SK-N-SH (cell line): ENCODE measurements around the gene BLOC1S6. TPM values are rescaled to one million over a fixed set of nuclear protein-coding genes. Genes with fewer than 3 reads are reported as not detected.

Experiments
- CTCF ChIA-PET: fragments of 300-600, 350-600 bp; formaldehyde crosslinking; extraction: SDS; loops from one replicate; lab custom pipeline; 2021; lab: Yijun Ruan, JAX
- POLR2A ChIA-PET: fragments of 350-600 bp; sonication (Branson Sonifier 250); formaldehyde crosslinking; extraction: SDS; loops from one replicate; lab custom pipeline; 2020; ENCODE audit warnings: antibody characterized with exemption, inconsistent platforms; lab: Yijun Ruan, JAX
- DNase-seq: peaks from one replicate; pipeline ENCODE4 v3.0.0; 2012
- H2AFZ ChIP-seq: fragments of 200-600 bp; sonication (generic); 2 replicates; pipeline ENCODE4 v1.8.1; 2016; ENCODE audit warnings: antibody characterized with exemption, mild to moderate bottlenecking, low read depth
- H3F3A ChIP-seq: fragments of 200-600 bp; sonication (generic); replicated peaks from 2 replicates; pipeline ENCODE3; 2016; ENCODE audit warnings: antibody characterized with exemption, mild to moderate bottlenecking; ENCODE audit not compliant: insufficient read depth
- H3K27ac ChIP-seq, 2 experiments: fragments of 200-500 bp in 1 of 2; fragments of 200-600 bp in 1 of 2; sonication (Bioruptor generic) in 1 of 2; sonication (generic), shearing (Covaris generic) in 1 of 2; 2 replicates each; pipeline versions ENCODE4 v1.5.1 to v1.6.1; 2014 to 2016; ENCODE audit warnings: low read depth in 2 of 2, inconsistent platforms in 1 of 2, low read length in 1 of 2, mild to moderate bottlenecking in 1 of 2, mixed read lengths in 1 of 2
- H3K27me3 ChIP-seq: fragments of 200-600 bp; sonication (generic), shearing (Covaris generic); 2 replicates; pipeline ENCODE4 v1.6.1; 2016; ENCODE audit warnings: mixed run types; ENCODE audit not compliant: insufficient read depth
- H3K36me3 ChIP-seq, 2 experiments: fragments of 200-500 bp in 1 of 2; fragments of 200-600 bp in 1 of 2; sonication (Bioruptor generic) in 1 of 2; sonication (generic) in 1 of 2; replicated peaks in 1 of 2; 2 replicates each; pipeline versions ENCODE3 to v1.5.1; 2014 to 2016; ENCODE audit warnings: low read length in 1 of 2, mild to moderate bottlenecking in 1 of 2; ENCODE audit not compliant: insufficient read depth in 2 of 2, control insufficient read depth in 1 of 2
- H3K4me1 ChIP-seq, 2 experiments: fragments of 200-500 bp in 1 of 2; fragments of 200-600 bp in 1 of 2; sonication (Bioruptor generic) in 1 of 2; sonication (generic), shearing (Covaris generic) in 1 of 2; 2 replicates each; pipeline versions ENCODE4 v1.5.1 to v1.6.1; 2014 to 2016; ENCODE audit warnings: low read depth in 1 of 2, low read length in 1 of 2, mixed run types in 1 of 2; ENCODE audit not compliant: insufficient read depth in 2 of 2, control insufficient read depth in 1 of 2
- H3K4me2 ChIP-seq: fragments of 200-600 bp; sonication (generic), shearing (Covaris generic); 2 replicates; pipeline ENCODE4 v1.6.1; 2017; ENCODE audit warnings: mixed run types
- H3K4me3 ChIP-seq, 2 experiments: fragments of 200-500 bp in 1 of 2; fragments of 200-600 bp in 1 of 2; sonication (Bioruptor generic) in 1 of 2; sonication (generic), shearing (Covaris generic) in 1 of 2; 2 replicates each; pipeline versions ENCODE4 v1.5.1 to v1.8.1; 2014 to 2016; ENCODE audit warnings: low read depth in 2 of 2, inconsistent platforms in 1 of 2, low read length in 1 of 2, mild to moderate bottlenecking in 1 of 2, mixed read lengths in 1 of 2, moderate library complexity in 1 of 2
- H3K79me2 ChIP-seq: fragments of 200-600 bp; sonication (generic); 2 replicates; pipeline ENCODE4 v1.8.1; 2017; ENCODE audit warnings: mild to moderate bottlenecking; ENCODE audit not compliant: insufficient read depth
- H3K9ac ChIP-seq: fragments of 200-600 bp; sonication (generic); 2 replicates; pipeline ENCODE4 v1.6.1; 2017; ENCODE audit warnings: mixed run types
- H3K9me2 ChIP-seq: fragments of 200-600 bp; sonication (generic); 2 replicates; pipeline ENCODE4 v1.6.1; 2017; ENCODE audit warnings: mixed run types
- H3K9me3 ChIP-seq: fragments of 200-600 bp; sonication (generic); 2 replicates; pipeline ENCODE4 v1.6.1; 2017; ENCODE audit warnings: mixed run types, mild to moderate bottlenecking, moderate library complexity
- H4K20me1 ChIP-seq: fragments of 200-600 bp; sonication (generic); 2 replicates; pipeline ENCODE4 v1.6.1; 2017; ENCODE audit warnings: mild to moderate bottlenecking, mixed run types; ENCODE audit not compliant: insufficient read depth
- CTCF ChIP-seq: fragments of 200-600 bp; sonication (generic); IDR thresholded peaks from 2 replicates; pipeline ENCODE4 v1.6.1; 2017; ENCODE audit warnings: antibody characterized with exemption, mild to moderate bottlenecking, moderate library complexity
- MAX ChIP-seq: IDR thresholded peaks from 2 replicates; pipeline ENCODE4 v1.4.0; 2012; ENCODE audit warnings: low read depth
- POLR2AphosphoS5 ChIP-seq: IDR thresholded peaks from 2 replicates; pipeline ENCODE4 v1.6.1; 2012; ENCODE audit warnings: low read depth, low read length
- RAD21 ChIP-seq: IDR thresholded peaks from 2 replicates; pipeline ENCODE4 v1.6.1; 2012; ENCODE audit warnings: mild to moderate bottlenecking, low read length
- TEAD4 ChIP-seq: IDR thresholded peaks from 2 replicates; pipeline ENCODE4 v1.4.0; 2012; ENCODE audit warnings: mild to moderate bottlenecking, borderline replicate concordance; ENCODE audit not compliant: insufficient read depth
- WGBS: methylation state at CpG from one replicate; pipeline ENCODE4 v1.1.6; 2017; ENCODE audit warnings: low lambda C conversion rate; 5-methylcytosine and 5-hydroxymethylcytosine counted together
- polyA plus RNA-seq, 3 experiments: library from polyadenylated mRNA; depleted of rRNA; stranded (reverse); fragments of >200 nt; gene quantifications; 2 replicates each; pipeline ENCODE4 v1.2.3, GENCODE V29; 2012
- TF ChIP-seq, protein P1 (sequence below): IDR thresholded peaks from 2 replicates; pipeline ENCODE4 v1.4.0; 2012; ENCODE audit warnings: low read depth, borderline replicate concordance
- TF ChIP-seq, protein P2 (sequence below): fragments of 150-350 bp; IDR thresholded peaks from 2 replicates; pipeline ENCODE4 v1.6.1; 2016; ENCODE audit warnings: mild to moderate bottlenecking, low read depth, low read length

Gene BLOC1S6
- polyA plus RNA-seq, 1 of the 3 experiments (the other 2 are of a cell fraction): 11.3 TPM

DNA sequence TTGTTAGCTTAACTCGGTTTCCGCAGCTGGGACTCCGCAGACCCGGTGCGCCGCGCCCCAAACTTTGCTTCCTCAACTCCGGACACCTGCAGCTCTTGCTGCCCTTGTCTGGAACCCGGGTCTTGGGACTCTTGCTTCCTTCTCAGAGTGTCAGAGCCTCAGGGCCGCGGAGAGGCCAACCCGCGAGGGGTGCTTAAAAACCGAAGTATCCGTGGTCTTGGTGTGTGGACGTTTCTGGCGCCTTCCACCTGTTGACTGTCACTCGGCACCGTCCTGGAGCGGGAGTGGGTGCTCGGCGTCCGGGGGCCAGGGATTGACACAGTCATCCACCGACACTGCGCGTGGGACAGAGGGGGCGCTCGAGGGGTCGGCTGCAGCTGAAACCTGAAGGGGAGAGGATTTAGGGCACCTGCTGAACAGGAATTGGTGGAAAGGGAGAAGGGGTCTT, 48.0 kb downstream of the BLOC1S6 start:
- H3K27ac ChIP-seq: no peak overlapping the region
- ChIA-PET POLR2A (no interaction called here), CTCF (interaction anchor here (0.7 to 3.3 kb wide), 9 partner anchors 9 to 193 kb away, joined by 3 to 16 read pairs (median 4); no protein-coding TSS in a partner anchor)
- peak; percentile 72 for DNase-seq
- no peaks in the 10 kb centered on the region for H3K9me2 ChIP-seq
- H3K79me2 ChIP-seq: no peaks in the 10 kb centered on the region
- peak; percentile 57 for TF ChIP-seq CTCF
- TF ChIP-seq, protein P1, sequence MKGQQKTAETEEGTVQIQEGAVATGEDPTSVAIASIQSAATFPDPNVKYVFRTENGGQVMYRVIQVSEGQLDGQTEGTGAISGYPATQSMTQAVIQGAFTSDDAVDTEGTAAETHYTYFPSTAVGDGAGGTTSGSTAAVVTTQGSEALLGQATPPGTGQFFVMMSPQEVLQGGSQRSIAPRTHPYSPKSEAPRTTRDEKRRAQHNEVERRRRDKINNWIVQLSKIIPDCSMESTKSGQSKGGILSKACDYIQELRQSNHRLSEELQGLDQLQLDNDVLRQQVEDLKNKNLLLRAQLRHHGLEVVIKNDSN: no peak
- H3F3A ChIP-seq: peaks cover 8% of the 10 kb centered on the region
- H2AFZ ChIP-seq: peak overlapping the region; percentile 78
- WGBS: 0% methylated on average over 3 of the region's 29 CpGs
- no peaks in the 10 kb centered on the region for H3K27me3 ChIP-seq
- H3K4me3 ChIP-seq: peak overlapping the region; percentile 57 to 61
- H3K36me3 ChIP-seq: no peaks in the 10 kb centered on the region
- no peaks in the 10 kb centered on the region for H4K20me1 ChIP-seq
- peak overlapping the region; percentile 60 for H3K9ac ChIP-seq
- H3K4me1 ChIP-seq: peaks cover 3 to 8% of the 10 kb centered on the region in 2 experiments; a peak in 2 of 4 replicates
- peak overlapping the region; percentile 90 for H3K4me2 ChIP-seq
- H3K9me3 ChIP-seq: no peaks in the 10 kb centered on the region

DNA sequence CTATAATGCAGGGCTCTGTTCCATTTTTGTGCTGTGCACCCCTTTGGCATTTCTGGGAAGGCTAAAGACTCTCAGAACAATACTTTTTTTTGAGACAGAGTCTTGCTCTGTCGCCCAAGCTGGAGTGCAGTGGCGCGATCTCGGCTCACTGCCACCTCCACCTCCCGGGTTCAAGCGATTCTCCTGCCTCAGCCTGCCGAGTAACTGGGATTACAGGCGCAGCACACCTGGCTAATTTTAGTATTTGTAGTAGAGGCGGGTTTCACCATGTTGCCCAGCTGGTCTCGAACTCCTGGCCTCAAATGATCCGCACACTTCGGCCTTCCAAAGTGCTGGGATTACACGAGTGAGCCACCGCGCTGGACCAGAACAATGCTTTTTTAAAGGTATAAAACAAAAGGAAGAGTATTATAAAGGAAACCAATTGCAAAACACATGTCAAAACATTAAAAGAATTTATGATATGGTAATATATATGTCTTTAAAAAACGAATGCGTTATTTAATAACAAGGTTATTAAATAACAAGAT, 48.6 kb downstream of the BLOC1S6 start:
- Histone ChIP-seq H3K4me2 (peak overlapping the region; percentile 90), H2AFZ (peak overlapping the region; percentile 78), H3K36me3 (no peaks in the 10 kb centered on the region), H3K79me2 (no peaks in the 10 kb centered on the region), H4K20me1 (no peaks in the 10 kb centered on the region), H3K27me3 (no peaks in the 10 kb centered on the region), H3K4me3 (peak overlapping the region; percentile 57 to 61), H3K9me2 (no peaks in the 10 kb centered on the region), H3F3A (peaks cover 14% of the 10 kb centered on the region), H3K9ac (peak overlapping the region; percentile 60; the same call in 1 of the 2 replicates), H3K27ac (no peak overlapping the region), H3K9me3 (no peaks in the 10 kb centered on the region), H3K4me1 (peaks cover 7 to 8% of the 10 kb centered on the region in 2 experiments; a peak in 2 of 4 replicates)
- no peak for DNase-seq
- ChIA-PET POLR2A (no interaction called here), CTCF (interaction anchor here (0.7 to 3.3 kb wide), 8 partner anchors 8 to 178 kb away, joined by 3 to 16 read pairs (median 6); no protein-coding TSS in a partner anchor)
- TF ChIP-seq MAX: no peak
- TF ChIP-seq, protein P2, sequence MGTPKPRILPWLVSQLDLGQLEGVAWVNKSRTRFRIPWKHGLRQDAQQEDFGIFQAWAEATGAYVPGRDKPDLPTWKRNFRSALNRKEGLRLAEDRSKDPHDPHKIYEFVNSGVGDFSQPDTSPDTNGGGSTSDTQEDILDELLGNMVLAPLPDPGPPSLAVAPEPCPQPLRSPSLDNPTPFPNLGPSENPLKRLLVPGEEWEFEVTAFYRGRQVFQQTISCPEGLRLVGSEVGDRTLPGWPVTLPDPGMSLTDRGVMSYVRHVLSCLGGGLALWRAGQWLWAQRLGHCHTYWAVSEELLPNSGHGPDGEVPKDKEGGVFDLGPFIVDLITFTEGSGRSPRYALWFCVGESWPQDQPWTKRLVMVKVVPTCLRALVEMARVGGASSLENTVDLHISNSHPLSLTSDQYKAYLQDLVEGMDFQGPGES: no peak
- TF ChIP-seq TEAD4: no peak
- no peak for TF ChIP-seq POLR2AphosphoS5
- TF ChIP-seq, protein P1: no peak
- no peak for TF ChIP-seq RAD21
- 38% methylated on average over 14 of the region's 17 CpGs for WGBS
